ENCODE results near the gene NAALADL2.
"Not testable (repeated sequence)": the region's sequence is repeated elsewhere in the genome, so short reads cannot be mapped to it uniquely, and the experiment has no call there.

The NAALADL2 gene

GRCh38 chr3:175443682-175444081, 584.5 kb downstream of the NAALADL2 start:
- H3K4me3 ChIP-seq (ENCODE audit: control insufficient read depth, low read depth, low read length), result no peak overlapping the region
- DNase-seq (ENCODE audit: low read depth), result no peak
- no peak for TF ChIP-seq CTCF (conservative IDR thresholded peaks at IDR 0.05; ENCODE audit: control insufficient read depth, insufficient read depth, low read depth, low read length)

- no peak for TF ChIP-seq CTCF (conservative IDR thresholded peaks at IDR 0.05; ENCODE audit: control insufficient read depth, insufficient read depth, low read depth, low read length)
- H3K4me3 ChIP-seq (ENCODE audit: control insufficient read depth, low read depth, low read length), result no peak overlapping the region
- no peak for DNase-seq (ENCODE audit: low read depth)
These were observed 586.6 kb downstream of the NAALADL2 start for GRCh38 chr3:175445741-175446140.

- H3K4me3 ChIP-seq (ENCODE audit: control insufficient read depth, low read depth, low read length), result no peak overlapping the region
- no peak for DNase-seq (ENCODE audit: low read depth)
- TF ChIP-seq CTCF (conservative IDR thresholded peaks at IDR 0.05; ENCODE audit: control insufficient read depth, insufficient read depth, low read depth, low read length), result no peak
These were observed 588.4 kb downstream of the NAALADL2 start for GRCh38 chr3:175447521-175447920.

- no peak overlapping the region for H3K4me3 ChIP-seq (ENCODE audit: control insufficient read depth, low read depth, low read length)
- DNase-seq (ENCODE audit: low read depth), result no peak
- TF ChIP-seq CTCF (conservative IDR thresholded peaks at IDR 0.05; ENCODE audit: control insufficient read depth, insufficient read depth, low read depth, low read length), result no peak
These were observed 594.2 kb downstream of the NAALADL2 start for GRCh38 chr3:175453361-175453760.

GRCh38 chr3:175456466-175456865, 597.3 kb downstream of the NAALADL2 start:
- no peak for TF ChIP-seq CTCF (conservative IDR thresholded peaks at IDR 0.05; ENCODE audit: control insufficient read depth, insufficient read depth, low read depth, low read length)
- DNase-seq (ENCODE audit: low read depth), result peak; percentile 63
- no peak overlapping the region for H3K4me3 ChIP-seq (ENCODE audit: control insufficient read depth, low read depth, low read length)

- DNase-seq (ENCODE audit: low read depth), result no peak
- no peak overlapping the region for H3K4me3 ChIP-seq (ENCODE audit: control insufficient read depth, low read depth, low read length)
- no peak for TF ChIP-seq CTCF (conservative IDR thresholded peaks at IDR 0.05; ENCODE audit: control insufficient read depth, insufficient read depth, low read depth, low read length)
These were observed 598.2 kb downstream of the NAALADL2 start for GRCh38 chr3:175457301-175457700.

GRCh38 chr3:175460849-175461399, 601.8 kb downstream of the NAALADL2 start:
- H3K4me3 ChIP-seq (ENCODE audit: control insufficient read depth, low read depth, low read length); DNase-seq (ENCODE audit: low read depth): not testable (repeated sequence)

All from fibroblast of mammary gland (primary cell).